BE2C (cell line): ENCODE results near the gene PLCL1.

Experiments used
- DNase-seq: peaks from one replicate; pipeline ENCODE4 v3.0.0-alpha.2; 2020
- H3K27me3 ChIP-seq: fragments of 250-450 bp; sonication (Bioruptor Pico); 2 replicates; pipeline ENCODE4 v1.5.1; 2020; ENCODE audit warnings: mild to moderate bottlenecking
- H3K36me3 ChIP-seq: fragments of 250-450 bp; sonication (Bioruptor Pico); 2 replicates; pipeline ENCODE4 v1.5.1; 2020; ENCODE audit warnings: mild to moderate bottlenecking
- H3K4me1 ChIP-seq: fragments of 250-450 bp; sonication (Bioruptor Pico); 2 replicates; pipeline ENCODE4 v1.5.1; 2020
- H3K4me3 ChIP-seq: 2 replicates; pipeline ENCODE4 v1.5.1; 2011; ENCODE audit warnings: low read depth, low read length
- H3K9me3 ChIP-seq: fragments of 250-450 bp; sonication (Bioruptor Pico); 2 replicates; pipeline ENCODE4 v1.5.1; 2020
- CTCF ChIP-seq: IDR thresholded peaks from 2 replicates; pipeline ENCODE4 v1.5.1; 2012; ENCODE audit warnings: mild to moderate bottlenecking, low read depth, low read length

PLCL1 gene

GRCh38 chr2:197877038-197877437 lies 72.6 kb downstream of the PLCL1 start:
- H3K27me3 ChIP-seq = no peaks in the 10 kb centered on the region
- no peak for TF ChIP-seq CTCF
- no peaks in the 10 kb centered on the region for H3K36me3 ChIP-seq
- H3K9me3 ChIP-seq = no peaks in the 10 kb centered on the region
- H3K4me3 ChIP-seq = no peak overlapping the region
- no peak for DNase-seq
- peaks cover 3% of the 10 kb centered on the region; the same call in 1 of the 2 replicates for H3K4me1 ChIP-seq

- TF ChIP-seq CTCF = no peak
These were observed 74.4 kb downstream of the PLCL1 start for GRCh38 chr2:197878792-197879191.

GRCh38 chr2:197879812-197880408 lies 75.5 kb downstream of the PLCL1 start:
- no peak for DNase-seq
- Histone ChIP-seq H3K9me3 (no peaks in the 10 kb centered on the region), H3K27me3 (no peaks in the 10 kb centered on the region), H3K4me3 (no peak overlapping the region), H3K36me3 (no peaks in the 10 kb centered on the region), H3K4me1 (no peaks in the 10 kb centered on the region)
- TF ChIP-seq CTCF = no peak

More at GRCh38 chr2:197878792-197879191, 74.4 kb downstream of the PLCL1 start:
- Histone ChIP-seq H3K27me3 (no peaks in the 10 kb centered on the region), H3K9me3 (no peaks in the 10 kb centered on the region), H3K4me3 (no peak overlapping the region), H3K36me3 (no peaks in the 10 kb centered on the region), H3K4me1 (no peaks in the 10 kb centered on the region)
- DNase-seq = no peak

GRCh38 chr2:197883354-197884032 lies 79.1 kb downstream of the PLCL1 start:
- no peak overlapping the region for H3K4me3 ChIP-seq
- no peaks in the 10 kb centered on the region for H3K27me3 ChIP-seq
- no peaks in the 10 kb centered on the region for H3K9me3 ChIP-seq
- H3K36me3 ChIP-seq = no peaks in the 10 kb centered on the region
- no peak for DNase-seq
- no peaks in the 10 kb centered on the region for H3K4me1 ChIP-seq
- no peak for TF ChIP-seq CTCF

- no peak for DNase-seq
- H3K4me3 ChIP-seq = no peak overlapping the region
- H3K36me3 ChIP-seq = no peaks in the 10 kb centered on the region
- no peaks in the 10 kb centered on the region for H3K4me1 ChIP-seq
- H3K27me3 ChIP-seq = no peaks in the 10 kb centered on the region
- TF ChIP-seq CTCF = no peak
- no peaks in the 10 kb centered on the region for H3K9me3 ChIP-seq
These were observed 79.9 kb downstream of the PLCL1 start for GRCh38 chr2:197884252-197884651.

- no peaks in the 10 kb centered on the region for H3K36me3 ChIP-seq
- H3K27me3 ChIP-seq = no peaks in the 10 kb centered on the region
- no peaks in the 10 kb centered on the region; the same call in 1 of the 2 replicates for H3K9me3 ChIP-seq
- TF ChIP-seq CTCF = no peak
- no peak overlapping the region for H3K4me3 ChIP-seq
- DNase-seq = no peak
- H3K4me1 ChIP-seq = no peaks in the 10 kb centered on the region
These were observed 80.7 kb downstream of the PLCL1 start for GRCh38 chr2:197885126-197885525.
